Testis (tissue), 2 donors: ENCODE data around the gene PRM2.

Experiments used
- CTCF ChIP-seq, 3 experiments: fragments of 450-650 bp in 2 of 3; fragments of 200-600 bp in 1 of 3; sonication (generic) in 1 of 3; IDR thresholded peaks; one replicate each; pipeline ENCODE4 v1.5.1; 2016 to 2019; ENCODE audit warnings: antibody characterized with exemption in 3 of 3, mild to moderate bottlenecking in 2 of 3, moderate library complexity in 1 of 3
- POLR2A ChIP-seq: fragments of 450-650 bp; IDR thresholded peaks from one replicate; pipeline ENCODE4 v1.6.1; 2017; ENCODE audit warnings: antibody characterized with exemption, mild to moderate bottlenecking, moderate library complexity

DNA sequence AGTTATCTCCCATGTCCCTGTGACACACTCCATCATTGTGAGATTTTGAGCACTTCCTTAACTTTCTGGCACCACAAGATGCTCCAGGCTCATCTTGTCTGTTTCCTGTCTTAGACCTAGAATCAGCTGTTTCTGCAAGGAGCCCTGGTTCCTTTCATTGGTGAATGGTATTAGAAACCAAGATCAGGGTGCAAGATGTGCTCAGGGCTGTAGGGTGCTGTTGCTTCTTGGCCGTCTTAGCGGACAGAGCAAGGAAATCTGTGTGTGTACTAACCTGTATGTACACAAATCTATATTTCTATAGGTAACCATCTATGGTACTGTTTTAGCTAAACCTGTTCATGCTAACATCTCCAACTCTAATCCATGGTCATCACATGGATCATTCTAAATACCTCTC lies 12.9 kb upstream of the PRM2 start:
- TF ChIP-seq CTCF (IDR thresholded peaks at IDR 0.05) (no peak), POLR2A (no peak)
